IMR-90 (cell line): ENCODE measurements around the gene USP53. TPM values are rescaled to one million over a fixed set of nuclear protein-coding genes. Genes with fewer than 3 reads are reported as not detected.

Experiments used
- ATAC-seq: fragments of 200-7000 bp; cut with Tn5 transposase; 2 replicates; pipeline ENCODE4 v1.9.1; 2020; ENCODE audit warnings: low read depth, mild to moderate bottlenecking, moderate library complexity
- BruUV-seq: library from RNA; stranded (reverse); fragments of 400-500 nt; replicated peaks from 2 replicates; lab custom pipeline; 2021; lab: Mats Ljungman, UMichigan
- CTCF ChIA-PET: fragments of 300-600 bp; formaldehyde crosslinking; extraction: SDS; loops from one replicate; lab custom pipeline; 2021; ENCODE audit warnings: antibody characterized with exemption; lab: Yijun Ruan, JAX
- POLR2A ChIA-PET: fragments of 300-600 bp; sonication (Branson Sonifier 250); formaldehyde crosslinking; loops from one replicate; lab custom pipeline; 2022; ENCODE audit warnings: antibody characterized with exemption; ENCODE audit not compliant: unreplicated experiment; lab: Charles Lee
- DNase-seq: peaks from one replicate; pipeline ENCODE4 v3.0.0; 2013
- H2AFZ ChIP-seq: replicated peaks from 2 replicates; pipeline ENCODE3; 2013; ENCODE audit warnings: low read length, mild to moderate bottlenecking; ENCODE audit not compliant: poor library complexity
- H2AK5ac ChIP-seq: 2 replicates; pipeline ENCODE4 v1.6.1; 2013; ENCODE audit warnings: low read depth, low read length, inconsistent platforms
- H2AK9ac ChIP-seq: replicated peaks from 2 replicates; pipeline ENCODE3; 2013; ENCODE audit warnings: mild to moderate bottlenecking, low read depth, low read length, moderate library complexity; ENCODE audit not compliant: poor library complexity
- H2BK120ac ChIP-seq: 2 replicates; pipeline ENCODE4 v1.6.1; 2013; ENCODE audit warnings: low read depth, low read length, inconsistent platforms
- H2BK15ac ChIP-seq: 3 replicates; pipeline ENCODE4 v1.6.1; 2013; ENCODE audit warnings: low read depth, low read length, inconsistent platforms
- H2BK20ac ChIP-seq: 2 replicates; pipeline ENCODE4 v1.6.1; 2013; ENCODE audit warnings: low read depth, mild to moderate bottlenecking, inconsistent platforms, low read length, moderate library complexity
- H2BK5ac ChIP-seq: 2 replicates; pipeline ENCODE4 v1.6.1; 2013; ENCODE audit warnings: mild to moderate bottlenecking, low read depth, low read length, inconsistent platforms; ENCODE audit not compliant: poor library complexity, severe bottlenecking
- H3K14ac ChIP-seq: replicated peaks from 2 replicates; pipeline ENCODE4 v1.6.1; 2013; ENCODE audit warnings: low read depth, low read length, inconsistent platforms
- H3K18ac ChIP-seq: 2 replicates; pipeline ENCODE4 v1.6.1; 2013; ENCODE audit warnings: low read depth, low read length, control low read depth
- H3K23ac ChIP-seq: 2 replicates; pipeline ENCODE4 v1.6.1; 2013; ENCODE audit warnings: low read depth, low read length, inconsistent platforms
- H3K27ac ChIP-seq: 2 replicates; pipeline ENCODE4 v1.5.1; 2013; ENCODE audit warnings: mild to moderate bottlenecking, control low read depth, low read length; ENCODE audit not compliant: insufficient read depth
- H3K27me3 ChIP-seq: 2 replicates; pipeline ENCODE4 v1.6.1; 2013; ENCODE audit warnings: low read length; ENCODE audit not compliant: control insufficient read depth, insufficient read depth
- H3K36me3 ChIP-seq: 2 replicates; pipeline ENCODE4 v1.6.1; 2013; ENCODE audit warnings: low read length, mixed read lengths; ENCODE audit not compliant: control insufficient read depth, insufficient read depth
- H3K4ac ChIP-seq: 2 replicates; pipeline ENCODE4 v1.6.1; 2013; ENCODE audit warnings: low read depth, low read length, inconsistent platforms
- H3K4me1 ChIP-seq: 2 replicates; pipeline ENCODE4 v1.6.1; 2013; ENCODE audit warnings: low read length, mixed read lengths; ENCODE audit not compliant: control insufficient read depth, insufficient read depth
- H3K4me2 ChIP-seq: 2 replicates; pipeline ENCODE4 v1.6.1; 2013; ENCODE audit warnings: low read depth, mild to moderate bottlenecking, control low read depth, low read length, moderate library complexity
- H3K4me3 ChIP-seq: 2 replicates; pipeline ENCODE4 v1.5.1; 2013; ENCODE audit warnings: low read depth, mild to moderate bottlenecking, control low read depth, low read length, moderate library complexity; ENCODE audit not compliant: insufficient read depth
- H3K56ac ChIP-seq: 2 replicates; pipeline ENCODE4 v1.6.1; 2013; ENCODE audit warnings: low read length, inconsistent platforms; ENCODE audit not compliant: insufficient read depth; ENCODE audit errors: extremely low read depth
- H3K79me1 ChIP-seq, 2 experiments: 2 replicates each; pipeline ENCODE4 v1.6.1; 2013; ENCODE audit warnings: low read length in 2 of 2, inconsistent platforms in 1 of 2, low read depth in 1 of 2
- H3K9ac ChIP-seq: 2 replicates; pipeline ENCODE4 v1.6.1; 2013; ENCODE audit warnings: low read depth, low read length, control low read depth
- H3K9me1 ChIP-seq: 2 replicates; pipeline ENCODE4 v1.6.1; 2013; ENCODE audit warnings: low read length, inconsistent platforms; ENCODE audit not compliant: insufficient read depth
- H3K9me3 ChIP-seq: 2 replicates; pipeline ENCODE4 v1.6.1; 2013; ENCODE audit warnings: low read length; ENCODE audit not compliant: control insufficient read depth, insufficient read depth
- H4K20me1 ChIP-seq: 2 replicates; pipeline ENCODE4 v1.6.1; 2013; ENCODE audit warnings: low read length, inconsistent platforms; ENCODE audit not compliant: insufficient read depth
- H4K5ac ChIP-seq: 2 replicates; pipeline ENCODE4 v1.6.1; 2013; ENCODE audit warnings: mild to moderate bottlenecking, low read depth, low read length, control low read depth
- H4K8ac ChIP-seq, 2 experiments: 2 replicates each; pipeline ENCODE4 v1.6.1; 2013; ENCODE audit warnings: low read depth in 2 of 2, low read length in 2 of 2, control low read depth in 1 of 2, inconsistent platforms in 1 of 2
- H4K91ac ChIP-seq: 2 replicates; pipeline ENCODE4 v1.6.1; 2013; ENCODE audit warnings: low read depth, low read length, inconsistent platforms; ENCODE audit not compliant: insufficient read depth
- BHLHE40 ChIP-seq: fragments of 150-350 bp; IDR thresholded peaks from 2 replicates; pipeline ENCODE4 v1.6.1; 2016; ENCODE audit warnings: mild to moderate bottlenecking, low read depth, low read length
- CEBPB ChIP-seq: IDR thresholded peaks from 2 replicates; pipeline ENCODE4 v1.6.1; 2012; ENCODE audit warnings: low read depth, low read length, improper control_type of control experiment
- CHD1 ChIP-seq: IDR thresholded peaks from 2 replicates; pipeline ENCODE4 v1.6.1; 2012; ENCODE audit warnings: low read depth, low read length, improper control_type of control experiment
- ELK1 ChIP-seq: fragments of 150-350 bp; IDR thresholded peaks from 2 replicates; pipeline ENCODE4 v1.6.1; 2016; ENCODE audit warnings: low read depth, mild to moderate bottlenecking, low read length, moderate library complexity, borderline replicate concordance
- MXI1 ChIP-seq: IDR thresholded peaks from 2 replicates; pipeline ENCODE4 v1.6.1; 2012; ENCODE audit warnings: low read depth, mild to moderate bottlenecking, low read length, moderate library complexity, borderline replicate concordance
- NFE2L2 ChIP-seq: fragments of 150-350 bp; IDR thresholded peaks from 2 replicates; pipeline ENCODE4 v1.6.1; 2016; ENCODE audit warnings: low read depth, mild to moderate bottlenecking, low read length
- RCOR1 ChIP-seq: IDR thresholded peaks from 2 replicates; pipeline ENCODE4 v1.6.1; 2012; ENCODE audit warnings: mild to moderate bottlenecking, low read length, improper control_type of control experiment; ENCODE audit not compliant: insufficient replicate concordance
- RFX5 ChIP-seq: IDR thresholded peaks from 2 replicates; pipeline ENCODE4 v1.8.0; 2012; ENCODE audit warnings: low read depth, mild to moderate bottlenecking, low read length, moderate library complexity
- dilution Hi-C: fragments of 300-500 bp; cut with HindIII; formaldehyde crosslinking; loops from one replicate; pipeline ENCODE4 v1.14.3; 2018; ENCODE audit warnings: low sequenced_read_pairs; ENCODE audit not compliant: unreplicated experiment
- in situ Hi-C: fragments of 300-500 bp; cut with MboI; formaldehyde crosslinking; loops from 3 replicates; pipeline ENCODE4 v1.14.3; 2019; ENCODE audit warnings: low sequenced_read_pairs, inconsistent platforms, mixed read lengths
- intact Hi-C: fragments of 100-400 bp; cut with micrococcal nuclease; formaldehyde crosslinking; loops from 2 replicates; pipeline ENCODE4 v1.10.0; 2022
- polyA plus RNA-seq, 3 experiments: library from polyadenylated mRNA; depleted of rRNA; stranded (reverse); fragments of >200 nt; gene quantifications; 2 replicates each; pipeline ENCODE4 v1.2.3, GENCODE V29; 2012; ENCODE audit warnings: low replicate concordance in 1 of 3
- total RNA-seq: library from RNA; depleted of rRNA; stranded (reverse); fragments of >200 nt; gene quantifications from 2 replicates; pipeline ENCODE4 v1.2.3, GENCODE V29; 2012

USP53 gene
- total and polyA plus RNA-seq, 2 of the 4 experiments (the other 2 are of a cell fraction): 11.2 to 24.0 TPM

- no TSS peak for BruUV-seq
- H3K9me3 ChIP-seq: no peaks in the 10 kb centered on the region
- in situ Hi-C loops: no loop called here
- H2AK9ac ChIP-seq: no peak overlapping the region
- POLR2A ChIA-PET: no interaction called here
- no peaks in the 10 kb centered on the region; the same call in 1 of the 2 replicates for H3K4me1 ChIP-seq
- H4K91ac ChIP-seq: no peak overlapping the region
- no peak overlapping the region for H2BK15ac ChIP-seq
- H3K9ac ChIP-seq: no peak overlapping the region
- no peaks in the 10 kb centered on the region for H3K9me1 ChIP-seq
- H3K56ac ChIP-seq: no peak overlapping the region
- no peak overlapping the region for H3K14ac ChIP-seq
- H3K4me3 ChIP-seq: no peak overlapping the region
- H4K20me1 ChIP-seq: no peaks in the 10 kb centered on the region
- H3K79me1 ChIP-seq: peaks cover 0 to 6% of the 10 kb centered on the region in 2 experiments; a peak in 1 of 4 replicates
- H2BK120ac ChIP-seq: no peak overlapping the region
- H3K36me3 ChIP-seq: peaks cover 8% of the 10 kb centered on the region
- no peak overlapping the region for H4K5ac ChIP-seq
- no peak overlapping the region; a peak in 1 of 4 replicates for H4K8ac ChIP-seq
- no peak overlapping the region for H3K27ac ChIP-seq
- H3K27me3 ChIP-seq: no peaks in the 10 kb centered on the region
- no peak overlapping the region for H2AFZ ChIP-seq
- no peak for ATAC-seq
- dilution Hi-C loops: no loop called here
- H3K4ac ChIP-seq: no peak overlapping the region
- intact Hi-C loops: no loop called here
- H2BK5ac ChIP-seq: no peak overlapping the region
- no peak for TF ChIP-seq RFX5
- no peak for TF ChIP-seq ELK1
- no peak for TF ChIP-seq NFE2L2
- TF ChIP-seq RCOR1: no peak
- TF ChIP-seq MXI1: no peak
- no peak for TF ChIP-seq CEBPB
- TF ChIP-seq CHD1: no peak
- no peak for TF ChIP-seq BHLHE40
- DNase-seq: no peak
- no peak overlapping the region for H3K18ac ChIP-seq
- no peak overlapping the region for H2BK20ac ChIP-seq
- H2AK5ac ChIP-seq: no peak overlapping the region
- no peak overlapping the region for H3K4me2 ChIP-seq
- CTCF ChIA-PET: no interaction called here
- no peak overlapping the region for H3K23ac ChIP-seq
Measured at GRCh38 chr4:119244832-119245231, 32.3 kb downstream of the USP53 start.
